ENCODE results near the gene BRWD1. TPM values are rescaled to one million over a fixed set of nuclear protein-coding genes. Genes with fewer than 3 reads are reported as not detected.
A peak's percentile ranks its signal among the peaks of the same experiment; 100 is the strongest.

BRWD1 gene
- total and polyA plus RNA-seq, 2 of the 13 experiments (the other 11 are each of a cell fraction or from before 2014, with no cell fraction given), result 13.9 to 28.0 TPM

DNA sequence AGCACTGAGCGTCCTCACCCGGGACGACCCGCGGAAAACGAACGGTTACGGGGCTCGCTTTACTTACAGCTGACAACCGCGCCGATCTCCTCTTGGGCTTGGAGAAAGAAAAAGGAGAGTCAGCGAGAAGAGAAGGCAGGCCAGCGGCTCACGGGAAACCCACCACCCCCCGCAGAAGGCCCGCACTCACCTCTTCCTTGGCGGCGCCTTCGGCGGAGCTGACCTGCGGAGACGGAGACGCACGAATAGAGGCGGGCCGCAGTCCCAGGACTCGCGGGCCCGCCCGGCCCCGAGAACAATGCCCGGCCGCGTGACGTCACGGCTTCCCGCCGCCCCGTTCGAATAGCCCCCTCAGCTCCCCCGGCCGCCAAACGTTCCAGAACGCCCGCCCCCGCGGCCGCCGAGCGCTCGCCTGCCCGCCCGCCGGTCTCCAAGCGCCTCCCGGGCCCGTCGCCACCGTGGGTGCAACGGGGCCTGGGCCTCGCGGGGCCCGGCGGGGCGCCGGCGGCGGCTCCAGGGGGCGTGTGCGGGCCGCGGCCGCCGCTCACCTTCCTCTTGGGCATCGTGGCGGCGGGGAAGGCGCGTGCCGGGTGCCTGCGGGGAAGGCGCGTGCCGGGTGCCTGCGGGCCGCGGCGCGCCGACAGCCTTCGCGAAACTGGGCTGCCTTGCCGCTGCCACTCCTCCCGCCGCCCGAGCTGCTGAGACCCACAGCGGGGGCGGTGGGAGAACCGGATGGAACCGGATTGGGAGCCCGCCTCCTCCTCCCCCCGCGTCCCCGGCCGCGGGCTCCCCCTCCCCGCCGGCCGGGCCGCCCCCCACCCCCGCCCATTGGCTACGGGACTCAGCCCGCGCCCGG is 35.2 kb upstream of the BRWD1 start, which contains the start of gene HMGN1 (continued):
- TF ChIP-seq, protein P1, sequence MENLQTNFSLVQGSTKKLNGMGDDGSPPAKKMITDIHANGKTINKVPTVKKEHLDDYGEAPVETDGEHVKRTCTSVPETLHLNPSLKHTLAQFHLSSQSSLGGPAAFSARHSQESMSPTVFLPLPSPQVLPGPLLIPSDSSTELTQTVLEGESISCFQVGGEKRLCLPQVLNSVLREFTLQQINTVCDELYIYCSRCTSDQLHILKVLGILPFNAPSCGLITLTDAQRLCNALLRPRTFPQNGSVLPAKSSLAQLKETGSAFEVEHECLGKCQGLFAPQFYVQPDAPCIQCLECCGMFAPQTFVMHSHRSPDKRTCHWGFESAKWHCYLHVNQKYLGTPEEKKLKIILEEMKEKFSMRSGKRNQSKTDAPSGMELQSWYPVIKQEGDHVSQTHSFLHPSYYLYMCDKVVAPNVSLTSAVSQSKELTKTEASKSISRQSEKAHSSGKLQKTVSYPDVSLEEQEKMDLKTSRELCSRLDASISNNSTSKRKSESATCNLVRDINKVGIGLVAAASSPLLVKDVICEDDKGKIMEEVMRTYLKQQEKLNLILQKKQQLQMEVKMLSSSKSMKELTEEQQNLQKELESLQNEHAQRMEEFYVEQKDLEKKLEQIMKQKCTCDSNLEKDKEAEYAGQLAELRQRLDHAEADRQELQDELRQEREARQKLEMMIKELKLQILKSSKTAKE (CRISPR knock-in tag; IDR thresholded peaks at IDR 0.05; ENCODE audit: borderline replicate concordance), result 0 out of 2 replicates have a peak, but pooled peaks have one; percentile 7
- TF ChIP-seq NR2F1 (CRISPR knock-in tag; IDR thresholded peaks at IDR 0.05), result no peak
- no peak for TF ChIP-seq SMAD1 (CRISPR knock-in tag; IDR thresholded peaks at IDR 0.05; ENCODE audit: borderline replicate concordance, low read depth)
- TF ChIP-seq ZBTB7B (CRISPR knock-in tag; IDR thresholded peaks at IDR 0.05), result no peak
- 0 out of 2 replicates have a peak, but pooled peaks have one; percentile 11 for TF ChIP-seq ZBTB21 (CRISPR knock-in tag; IDR thresholded peaks at IDR 0.05)
- peak; percentile 35; the same call in 1 of the 2 replicates for TF ChIP-seq CCDC6 (CRISPR knock-in tag; IDR thresholded peaks at IDR 0.05)
- 0 out of 2 replicates have a peak, but pooled peaks have one; percentile 44 for TF ChIP-seq ZNF451 (CRISPR knock-in tag; IDR thresholded peaks at IDR 0.05)
- TF ChIP-seq EEA1 (CRISPR knock-in tag; IDR thresholded peaks at IDR 0.05; ENCODE audit: borderline replicate concordance), result peak; percentile 41; the same call in 1 of the 2 replicates
- no peak for TF ChIP-seq TCF12 (IDR thresholded peaks at IDR 0.05)
- no peak for TF ChIP-seq TCF12 (CRISPR knock-in tag; IDR thresholded peaks at IDR 0.05)
- TF ChIP-seq ZBTB7A (CRISPR knock-in tag; IDR thresholded peaks at IDR 0.05), result no peak
- TF ChIP-seq GABPA (IDR thresholded peaks at IDR 0.05; ENCODE audit: low read depth, low read length), result 0 out of 2 replicates have a peak, but pooled peaks have one; percentile 26
- TF ChIP-seq GABPA (CRISPR knock-in tag; IDR thresholded peaks at IDR 0.05; ENCODE audit: low read depth), result no peak
- TF ChIP-seq YY1 (IDR thresholded peaks at IDR 0.05; ENCODE audit: insufficient read depth, insufficient replicate concordance, low read depth, low read length), result peak; percentile 16
- no peak for TF ChIP-seq PHF5A (CRISPR knock-in tag; IDR thresholded peaks at IDR 0.05; ENCODE audit: low read depth, unreplicated experiment)
- 0 out of 2 replicates have a peak, but pooled peaks have one; percentile 36 for TF ChIP-seq E2F1 (CRISPR knock-in tag; IDR thresholded peaks at IDR 0.05)
- TF ChIP-seq MLXIP (CRISPR knock-in tag; IDR thresholded peaks at IDR 0.05; ENCODE audit: borderline replicate concordance), result no peak
- TF ChIP-seq, protein P2, sequence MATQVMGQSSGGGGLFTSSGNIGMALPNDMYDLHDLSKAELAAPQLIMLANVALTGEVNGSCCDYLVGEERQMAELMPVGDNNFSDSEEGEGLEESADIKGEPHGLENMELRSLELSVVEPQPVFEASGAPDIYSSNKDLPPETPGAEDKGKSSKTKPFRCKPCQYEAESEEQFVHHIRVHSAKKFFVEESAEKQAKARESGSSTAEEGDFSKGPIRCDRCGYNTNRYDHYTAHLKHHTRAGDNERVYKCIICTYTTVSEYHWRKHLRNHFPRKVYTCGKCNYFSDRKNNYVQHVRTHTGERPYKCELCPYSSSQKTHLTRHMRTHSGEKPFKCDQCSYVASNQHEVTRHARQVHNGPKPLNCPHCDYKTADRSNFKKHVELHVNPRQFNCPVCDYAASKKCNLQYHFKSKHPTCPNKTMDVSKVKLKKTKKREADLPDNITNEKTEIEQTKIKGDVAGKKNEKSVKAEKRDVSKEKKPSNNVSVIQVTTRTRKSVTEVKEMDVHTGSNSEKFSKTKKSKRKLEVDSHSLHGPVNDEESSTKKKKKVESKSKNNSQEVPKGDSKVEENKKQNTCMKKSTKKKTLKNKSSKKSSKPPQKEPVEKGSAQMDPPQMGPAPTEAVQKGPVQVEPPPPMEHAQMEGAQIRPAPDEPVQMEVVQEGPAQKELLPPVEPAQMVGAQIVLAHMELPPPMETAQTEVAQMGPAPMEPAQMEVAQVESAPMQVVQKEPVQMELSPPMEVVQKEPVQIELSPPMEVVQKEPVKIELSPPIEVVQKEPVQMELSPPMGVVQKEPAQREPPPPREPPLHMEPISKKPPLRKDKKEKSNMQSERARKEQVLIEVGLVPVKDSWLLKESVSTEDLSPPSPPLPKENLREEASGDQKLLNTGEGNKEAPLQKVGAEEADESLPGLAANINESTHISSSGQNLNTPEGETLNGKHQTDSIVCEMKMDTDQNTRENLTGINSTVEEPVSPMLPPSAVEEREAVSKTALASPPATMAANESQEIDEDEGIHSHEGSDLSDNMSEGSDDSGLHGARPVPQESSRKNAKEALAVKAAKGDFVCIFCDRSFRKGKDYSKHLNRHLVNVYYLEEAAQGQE (IDR thresholded peaks at IDR 0.05; ENCODE audit: borderline replicate concordance in 1 of 2, low read depth in 1 of 2, low read length in 2 of 2), result no peak
